Measurements from ENCODE around the gene SCO2. TPM values are rescaled to one million over a fixed set of nuclear protein-coding genes. Genes with fewer than 3 reads are reported as not detected.
A peak's percentile ranks its signal among the peaks of the same experiment; 100 is the strongest.

The SCO2 gene
- total and polyA plus RNA-seq, 2 experiments from 2014 or later, result 10.5 TPM; not detected in 1

DNA sequence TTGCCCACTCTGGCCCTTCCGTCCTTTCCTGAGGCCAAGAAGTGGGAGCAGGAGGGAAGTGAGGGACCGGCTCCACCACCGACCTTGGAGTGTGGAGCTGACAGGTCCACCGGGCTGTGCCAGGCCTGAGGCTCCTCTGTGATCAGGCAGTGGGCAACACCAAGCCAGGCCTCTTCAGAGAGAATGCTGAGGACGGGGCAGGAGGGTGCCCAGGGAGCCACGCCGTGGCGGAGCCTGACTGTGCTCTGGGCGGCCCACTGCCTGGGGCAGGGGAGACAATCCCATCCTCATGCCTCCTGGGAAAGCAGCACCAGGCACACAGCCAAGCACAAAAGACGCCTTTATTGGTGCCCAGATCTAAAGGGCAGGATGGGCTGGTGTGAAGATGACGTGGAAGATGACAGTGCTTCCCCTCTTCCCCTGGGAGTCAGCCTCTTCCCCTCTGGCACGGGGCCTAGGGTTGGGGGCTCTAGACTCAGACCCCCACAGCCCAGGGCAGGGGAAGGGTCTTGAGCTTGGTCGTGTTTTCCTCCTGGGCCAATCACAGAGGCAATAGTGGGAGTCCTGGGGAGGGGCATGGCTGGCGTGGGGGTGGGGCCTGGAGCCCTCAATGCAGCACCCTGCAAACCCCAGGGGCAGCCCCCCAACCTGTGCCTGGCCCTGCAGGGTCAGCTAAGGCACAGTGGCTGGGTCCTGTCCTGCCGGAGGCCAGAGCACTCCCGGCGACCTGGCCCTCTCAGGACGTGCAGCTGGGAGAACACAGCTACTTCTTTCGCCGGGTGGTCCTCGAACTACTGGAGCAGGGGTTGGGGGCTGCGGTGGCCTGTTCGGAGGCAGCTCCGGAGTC, 22.5 kb downstream of the SCO2 start:
- no peak for DNase-seq (ENCODE audit: low read depth in 1 of 2, low spot score in 1 of 2)
- TF ChIP-seq, protein P1, sequence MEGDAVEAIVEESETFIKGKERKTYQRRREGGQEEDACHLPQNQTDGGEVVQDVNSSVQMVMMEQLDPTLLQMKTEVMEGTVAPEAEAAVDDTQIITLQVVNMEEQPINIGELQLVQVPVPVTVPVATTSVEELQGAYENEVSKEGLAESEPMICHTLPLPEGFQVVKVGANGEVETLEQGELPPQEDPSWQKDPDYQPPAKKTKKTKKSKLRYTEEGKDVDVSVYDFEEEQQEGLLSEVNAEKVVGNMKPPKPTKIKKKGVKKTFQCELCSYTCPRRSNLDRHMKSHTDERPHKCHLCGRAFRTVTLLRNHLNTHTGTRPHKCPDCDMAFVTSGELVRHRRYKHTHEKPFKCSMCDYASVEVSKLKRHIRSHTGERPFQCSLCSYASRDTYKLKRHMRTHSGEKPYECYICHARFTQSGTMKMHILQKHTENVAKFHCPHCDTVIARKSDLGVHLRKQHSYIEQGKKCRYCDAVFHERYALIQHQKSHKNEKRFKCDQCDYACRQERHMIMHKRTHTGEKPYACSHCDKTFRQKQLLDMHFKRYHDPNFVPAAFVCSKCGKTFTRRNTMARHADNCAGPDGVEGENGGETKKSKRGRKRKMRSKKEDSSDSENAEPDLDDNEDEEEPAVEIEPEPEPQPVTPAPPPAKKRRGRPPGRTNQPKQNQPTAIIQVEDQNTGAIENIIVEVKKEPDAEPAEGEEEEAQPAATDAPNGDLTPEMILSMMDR (IDR thresholded peaks at IDR 0.05; ENCODE audit: low read depth, low read length), result no peak
- no peaks in the 10 kb centered on the region for H3K4me1 ChIP-seq (ENCODE audit: low read depth)

DNA sequence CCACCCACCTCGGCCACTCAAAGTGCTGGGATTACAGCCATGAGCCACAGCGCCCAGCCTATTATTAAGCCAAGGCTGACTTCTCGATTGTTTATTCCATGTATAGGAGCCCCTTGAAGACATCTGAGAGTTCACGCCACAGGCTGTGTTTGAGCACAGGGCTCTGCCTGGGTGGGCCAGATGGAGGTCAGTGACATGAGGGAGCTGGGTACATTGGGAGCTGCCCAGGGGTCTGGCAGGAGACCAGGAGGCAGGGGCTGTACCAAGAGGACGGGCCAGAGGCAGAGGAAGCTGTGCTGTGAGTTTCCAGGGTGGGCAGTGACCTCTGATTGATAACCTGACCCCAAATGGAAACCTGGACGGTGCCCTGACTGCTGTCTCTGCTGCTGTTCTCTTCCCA, 23.3 kb downstream of the SCO2 start:
- DNase-seq (ENCODE audit: low read depth in 1 of 2, low spot score in 1 of 2), result no peak
- TF ChIP-seq, protein P1 (IDR thresholded peaks at IDR 0.05; ENCODE audit: low read depth, low read length), result no peak

More for the DNA sequence above, 22.5 kb downstream of the SCO2 start:
- no peak overlapping the region for H3K4me3 ChIP-seq
- H3K27me3 ChIP-seq, result no peaks in the 10 kb centered on the region
- no peaks in the 10 kb centered on the region for H3K9me3 ChIP-seq (ENCODE audit: low read depth)
- H3K36me3 ChIP-seq, result peaks cover 8% of the 10 kb centered on the region
- H3K27ac ChIP-seq, result no peak overlapping the region

DNA sequence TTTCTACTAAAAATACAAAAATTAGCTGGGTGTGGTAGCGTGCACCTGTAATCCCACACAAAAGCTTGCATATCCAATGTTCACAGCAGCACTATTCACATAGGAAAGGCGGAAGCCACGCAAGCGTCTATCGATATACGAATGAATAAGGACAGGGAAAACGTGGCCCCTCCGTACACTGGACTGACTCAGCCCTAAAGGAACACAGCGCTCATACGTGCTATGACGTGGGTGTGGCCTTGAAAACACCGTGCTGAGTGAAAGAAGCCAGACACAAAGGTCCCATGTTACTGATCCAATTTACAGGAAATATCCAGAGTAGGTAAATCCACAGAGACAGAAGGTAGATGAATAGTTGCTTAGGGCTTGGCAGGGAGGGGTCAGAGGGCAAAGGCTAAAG, 24.9 kb downstream of the SCO2 start:
- DNase-seq (ENCODE audit: low read depth in 1 of 2, low spot score in 1 of 2), result no peak
- H3K4me1 ChIP-seq (ENCODE audit: low read depth), result no peaks in the 10 kb centered on the region
- TF ChIP-seq, protein P1 (IDR thresholded peaks at IDR 0.05; ENCODE audit: low read depth, low read length), result no peak
- no peaks in the 10 kb centered on the region for H3K9me3 ChIP-seq (ENCODE audit: low read depth)
- H3K36me3 ChIP-seq, result peaks cover 4% of the 10 kb centered on the region
- H3K4me3 ChIP-seq, result no peak overlapping the region
- H3K27ac ChIP-seq, result no peak overlapping the region
- H3K27me3 ChIP-seq, result no peaks in the 10 kb centered on the region

More for the DNA sequence above, 23.3 kb downstream of the SCO2 start:
- Histone ChIP-seq H3K27me3 (no peaks in the 10 kb centered on the region), H3K27ac (no peak overlapping the region), H3K4me1 (ENCODE audit: low read depth) (no peaks in the 10 kb centered on the region), H3K36me3 (peaks cover 8% of the 10 kb centered on the region), H3K9me3 (ENCODE audit: low read depth) (no peaks in the 10 kb centered on the region), H3K4me3 (no peak overlapping the region)

DNA sequence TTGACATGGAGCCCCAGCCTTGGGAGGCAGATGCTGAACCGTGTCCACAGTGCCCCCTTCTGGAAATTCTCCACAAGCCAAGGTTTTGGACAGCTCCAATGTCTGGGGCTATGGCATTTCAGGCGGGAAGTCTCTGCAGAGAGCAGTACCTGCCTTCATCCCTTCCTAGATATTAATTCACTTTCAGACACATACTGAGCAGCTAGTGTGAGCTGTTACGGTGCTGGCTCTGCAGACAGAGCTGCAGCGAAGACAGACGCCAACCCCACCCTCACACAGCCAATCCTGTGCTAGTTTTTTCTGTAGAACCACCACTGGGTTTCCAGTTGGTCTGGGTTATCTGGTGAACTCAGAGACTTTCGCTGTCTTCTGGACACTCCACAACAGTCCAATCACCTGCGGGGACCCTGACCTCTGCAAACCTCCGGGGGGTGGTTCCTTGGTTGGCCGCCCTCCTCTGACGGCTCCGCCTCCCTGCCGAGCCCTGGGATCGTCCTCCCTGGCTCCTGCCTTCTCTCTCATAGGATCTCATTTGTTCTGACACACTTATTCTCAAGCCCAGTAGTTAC, 27.0 kb downstream of the SCO2 start:
- DNase-seq (ENCODE audit: low read depth in 1 of 2, low spot score in 1 of 2), result peak; percentile 70 to 86
- Histone ChIP-seq H3K4me1 (ENCODE audit: low read depth) (no peaks in the 10 kb centered on the region), H3K4me3 (no peak overlapping the region), H3K27me3 (no peaks in the 10 kb centered on the region), H3K27ac (no peak overlapping the region), H3K36me3 (no peaks in the 10 kb centered on the region), H3K9me3 (ENCODE audit: low read depth) (no peaks in the 10 kb centered on the region)
- TF ChIP-seq, protein P1 (IDR thresholded peaks at IDR 0.05; ENCODE audit: low read depth, low read length), result peak; percentile 79

DNA sequence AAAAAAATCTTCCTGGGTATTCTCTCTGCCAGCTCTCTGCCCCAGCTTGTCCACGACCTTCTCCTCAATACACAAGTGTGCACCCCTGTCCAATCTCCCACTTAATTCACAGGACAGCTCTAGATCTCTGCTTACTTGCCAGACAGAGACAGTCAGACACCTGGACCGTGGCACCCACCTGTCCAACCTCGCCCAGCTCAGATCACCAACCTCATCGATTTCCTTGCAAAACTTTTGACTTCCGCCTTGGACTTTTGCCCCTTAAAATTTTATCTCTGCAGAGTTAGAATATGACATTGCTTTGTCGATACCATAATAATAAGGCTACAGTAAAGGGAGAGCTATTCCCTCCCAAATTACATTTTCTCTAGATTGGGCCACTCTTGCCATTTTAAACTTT, 28.3 kb downstream of the SCO2 start:
- no peak for DNase-seq (ENCODE audit: low read depth in 1 of 2, low spot score in 1 of 2)

More for the DNA sequence above, 28.3 kb downstream of the SCO2 start:
- Histone ChIP-seq H3K27me3 (no peaks in the 10 kb centered on the region), H3K36me3 (no peaks in the 10 kb centered on the region), H3K4me1 (ENCODE audit: low read depth) (no peaks in the 10 kb centered on the region), H3K27ac (no peak overlapping the region), H3K4me3 (no peak overlapping the region), H3K9me3 (ENCODE audit: low read depth) (no peaks in the 10 kb centered on the region)
- TF ChIP-seq, protein P1 (IDR thresholded peaks at IDR 0.05; ENCODE audit: low read depth, low read length), result no peak
